ENCODE data around the gene ASB6.
A peak's percentile ranks its signal among the peaks of the same experiment; 100 is the strongest.
"Not testable (repeated sequence)": the region's sequence is repeated elsewhere in the genome, so short reads cannot be mapped to it uniquely, and the experiment has no call there.

Gene ASB6

GRCh38 chr9:129665814-129666520 lies 24.0 kb upstream of the ASB6 start:
- DNase-seq: no peak

DNA sequence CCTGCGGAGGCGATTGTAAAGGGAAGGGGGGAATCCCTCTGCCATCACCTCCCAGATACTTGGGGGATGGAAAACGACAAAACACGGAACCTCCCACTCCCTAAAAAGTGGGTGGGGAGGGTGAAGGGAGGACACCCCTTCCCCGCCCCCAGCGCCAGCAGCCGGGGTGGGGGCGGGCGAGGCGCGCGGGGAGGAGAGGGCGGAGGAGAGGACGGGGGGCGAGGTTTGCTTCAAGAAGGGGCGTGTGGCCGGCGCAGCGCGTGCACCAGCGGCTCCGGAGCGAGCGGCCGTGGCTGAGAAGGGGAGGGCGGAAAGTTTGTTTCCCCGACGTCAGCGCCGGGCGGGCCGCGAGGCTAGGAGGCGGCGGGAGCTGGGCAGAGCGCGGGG lies 23.4 kb upstream of the ASB6 start, which contains the start of gene PRRX2:
Gene PRRX2 (plus strand): TSS at position 259 of the 387 bp plus-strand sequence. CDS start 221 bp downstream, outside the sequence.
- peak in 3 of 4 experiments; percentile 3 to 18 (median 7) for DNase-seq

DNA sequence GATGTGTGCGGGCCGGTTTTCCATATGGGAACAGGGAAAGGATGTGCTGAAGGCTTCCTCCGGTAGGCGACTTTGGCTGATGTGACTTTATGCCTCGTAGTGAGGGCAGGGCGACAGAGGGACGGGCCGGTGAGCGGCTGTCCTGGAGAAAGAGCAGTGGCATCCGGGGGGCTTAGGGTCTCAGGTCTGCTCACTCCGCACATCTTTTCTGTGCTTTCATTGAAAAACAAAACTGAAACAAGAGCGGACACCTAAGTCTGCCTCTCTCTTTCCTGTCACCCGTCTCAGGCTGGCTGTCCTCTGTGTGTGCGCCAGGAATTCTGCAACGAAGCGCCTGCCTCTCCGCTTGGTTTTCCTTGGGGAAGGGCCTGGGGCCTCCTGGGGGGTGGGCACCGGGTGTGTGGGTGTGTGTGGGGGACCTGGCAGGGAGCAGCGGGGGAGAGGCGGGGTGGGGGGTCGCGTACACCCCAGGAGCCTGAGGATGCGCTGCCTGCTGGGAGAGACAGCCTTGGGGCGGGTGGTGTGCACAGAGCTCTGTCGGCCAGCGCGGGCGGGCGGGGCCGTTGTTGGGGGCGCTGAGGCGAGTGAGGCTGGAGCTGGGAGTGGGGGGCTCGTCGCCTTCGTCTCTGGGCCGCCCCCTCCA lies 22.9 kb upstream of the ASB6 start:
- DNase-seq: no peak

DNA sequence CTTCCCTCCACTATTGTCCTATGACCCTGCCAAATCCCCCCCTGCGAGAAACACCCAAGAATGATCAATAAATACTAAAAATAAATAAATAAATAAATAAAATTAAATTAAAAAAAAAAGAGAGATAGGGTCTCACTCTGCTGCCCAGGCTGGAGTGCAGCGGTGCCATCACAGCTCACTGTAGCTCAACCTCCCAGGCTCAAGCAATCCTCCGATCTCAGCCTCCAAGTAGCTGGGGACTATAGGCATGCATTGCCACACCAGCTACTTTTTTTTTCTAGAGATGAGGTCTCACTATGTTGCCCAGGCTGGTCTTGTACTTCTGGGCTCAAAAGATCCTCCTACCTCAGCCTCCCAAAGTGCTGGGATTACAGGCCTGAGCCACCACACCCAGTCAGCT lies 20.3 kb upstream of the ASB6 start:
- not testable (repeated sequence) for DNase-seq

GRCh38 chr9:129661029-129661428 lies 19.1 kb upstream of the ASB6 start:
- no peak for DNase-seq

- DNase-seq: no peak
These were observed 14.9 kb upstream of the ASB6 start for GRCh38 chr9:129656795-129657390.

DNA sequence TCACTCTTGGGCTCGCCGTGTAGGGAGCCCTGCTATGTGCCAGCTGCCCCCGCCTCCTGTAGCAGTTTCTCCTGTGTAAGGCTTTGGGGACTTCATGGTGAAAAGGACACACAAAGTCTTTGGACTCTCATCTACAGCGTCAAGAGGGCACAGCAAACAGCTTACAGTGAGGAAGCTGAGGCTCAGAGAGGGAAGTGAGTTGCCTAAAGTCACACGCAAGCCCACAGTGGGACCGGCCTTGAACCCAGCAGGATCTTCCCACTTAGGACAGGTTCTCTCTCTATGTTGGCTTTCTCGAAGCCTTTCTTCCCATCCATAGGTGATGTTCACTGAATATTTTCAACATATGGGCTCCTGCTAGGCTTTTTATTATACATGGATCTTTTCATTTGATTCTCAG lies 13.7 kb upstream of the ASB6 start:
- DNase-seq: no peak

DNA sequence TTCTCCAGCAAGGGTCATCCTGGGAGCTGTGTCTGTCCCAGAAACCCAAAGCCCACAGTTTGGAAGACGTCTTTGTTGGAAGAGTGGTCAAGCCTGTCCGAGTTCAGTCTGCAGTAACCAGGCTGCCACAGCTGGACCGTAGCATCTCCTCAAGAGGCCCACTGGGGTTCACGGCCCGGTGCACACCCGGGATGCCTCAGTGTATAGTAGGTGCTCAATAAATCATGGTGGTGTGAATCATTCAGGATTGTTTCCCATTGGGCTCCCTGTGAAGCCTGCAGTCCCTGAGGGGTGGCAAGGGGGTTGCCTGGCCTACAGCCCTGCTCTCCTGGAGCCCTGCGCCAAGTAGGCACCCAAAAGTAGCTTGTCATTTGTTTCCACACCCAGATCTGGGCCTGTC lies 13.2 kb upstream of the ASB6 start:
- no peak for DNase-seq

DNA sequence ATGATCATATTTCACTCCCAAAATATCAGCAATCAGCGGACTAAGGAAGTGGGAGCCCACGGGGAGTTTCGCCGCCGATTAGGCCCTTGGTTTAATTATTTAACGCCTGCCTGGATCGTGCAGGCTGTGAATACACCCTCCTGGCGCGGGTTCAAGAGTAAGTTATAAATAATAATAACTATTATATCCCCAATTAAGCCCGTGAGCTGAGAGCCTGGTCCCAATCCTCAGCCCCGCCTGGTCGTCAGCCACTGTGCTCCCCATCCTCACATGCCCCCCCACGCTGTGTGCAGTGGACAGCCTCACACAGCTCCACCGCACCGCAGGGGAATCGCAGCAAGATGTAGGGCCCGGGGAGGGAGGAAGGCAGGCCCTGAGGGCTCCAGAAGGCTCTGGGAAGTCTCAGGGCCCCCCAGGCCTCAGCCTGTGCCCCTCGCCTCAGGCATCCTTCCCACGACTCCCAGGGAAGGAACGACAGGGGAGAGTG lies 12.6 kb upstream of the ASB6 start:
- no peak for DNase-seq

DNA sequence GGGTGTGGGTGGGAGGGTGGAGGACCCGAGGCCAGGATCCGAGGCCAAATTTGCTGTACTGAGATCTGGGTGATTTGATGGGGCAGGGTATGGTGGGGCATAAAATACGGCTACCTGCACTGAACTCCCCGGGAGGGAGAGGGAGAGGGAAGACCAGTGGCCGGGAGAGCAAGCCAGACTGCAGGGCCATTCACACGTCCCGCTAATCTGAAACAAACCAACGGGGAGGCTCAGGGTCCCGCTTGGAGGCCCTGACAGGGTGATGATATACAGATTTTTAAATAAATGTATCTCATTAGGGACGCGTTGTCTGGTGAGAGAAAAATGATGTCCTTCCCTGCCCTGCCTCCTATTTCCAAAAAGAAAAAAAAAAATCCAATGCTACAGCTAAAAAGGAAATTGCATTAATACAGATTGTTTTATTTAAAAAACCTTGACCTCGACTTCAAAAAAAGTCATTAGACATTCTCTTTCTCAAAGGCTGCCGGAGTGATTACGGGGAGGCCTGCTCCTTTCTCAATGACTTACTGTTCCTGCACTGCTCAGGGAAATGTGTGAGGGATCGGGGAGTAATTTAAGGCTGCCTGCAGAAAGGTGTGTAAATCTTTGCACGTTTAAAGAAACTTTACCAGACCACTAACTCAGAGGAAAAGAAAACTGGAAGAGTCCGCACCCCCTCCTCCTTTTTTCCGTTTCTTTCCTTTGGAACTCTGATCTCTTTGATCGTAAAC lies 12.0 kb upstream of the ASB6 start:
- DNase-seq: no peak

- no peak for DNase-seq
These were observed 8.8 kb upstream of the ASB6 start for GRCh38 chr9:129650680-129651235.

DNA sequence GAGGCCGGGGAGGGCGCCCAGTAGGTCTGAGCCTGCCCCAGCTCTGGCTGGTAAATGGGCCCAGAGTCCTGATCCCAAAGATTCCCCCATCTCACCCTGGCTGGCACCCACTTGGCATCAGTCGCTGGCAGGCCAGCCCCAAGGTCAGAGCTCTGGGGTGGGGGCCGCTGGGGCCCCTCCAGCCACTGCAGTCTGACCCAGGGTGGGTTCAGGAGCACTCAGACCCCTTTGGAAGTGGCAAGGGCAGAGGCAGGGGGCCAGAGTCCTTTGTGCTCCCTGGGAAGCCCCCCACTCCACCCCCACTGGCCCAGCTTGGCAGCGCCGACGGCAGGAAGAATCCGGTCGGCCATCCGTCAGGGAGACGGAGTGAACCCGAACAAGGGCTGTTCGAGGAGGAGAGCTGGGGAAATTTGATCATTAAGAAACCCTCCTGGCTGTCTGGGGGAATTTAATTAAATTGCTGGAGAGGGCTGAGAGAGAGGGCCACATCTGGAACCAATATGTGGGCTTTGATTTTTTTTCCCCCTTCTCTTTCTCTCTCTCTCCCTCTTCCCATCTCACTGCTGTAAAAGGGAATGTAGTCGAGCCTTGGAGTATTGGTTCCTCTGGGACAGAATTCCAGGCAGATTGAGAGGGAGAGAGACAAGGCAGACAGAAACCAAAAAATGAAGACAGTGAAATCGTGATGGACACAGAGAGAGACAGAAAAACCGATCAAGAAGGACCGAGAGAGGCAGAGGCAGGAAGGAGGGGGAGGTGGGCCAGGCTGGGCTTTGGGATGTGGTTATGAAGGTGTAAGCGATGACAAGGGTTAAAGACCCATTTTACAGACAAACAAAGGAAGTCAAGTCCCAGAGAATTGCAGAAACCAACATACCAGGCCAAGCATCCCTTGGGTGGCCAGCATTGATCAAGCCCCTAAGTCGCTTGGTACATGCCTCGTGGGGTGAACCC lies 8.1 kb upstream of the ASB6 start:
- no peak for DNase-seq

GRCh38 chr9:129648764-129649115 lies 6.8 kb upstream of the ASB6 start:
- DNase-seq: no peak

GRCh38 chr9:129648092-129648763 lies 6.3 kb upstream of the ASB6 start:
- DNase-seq: no peak

- no peak for DNase-seq
These were observed 5.7 kb upstream of the ASB6 start for GRCh38 chr9:129647635-129648034.

- DNase-seq: no peak
These were observed 4.7 kb upstream of the ASB6 start for GRCh38 chr9:129646654-129647053.

GRCh38 chr9:129646252-129646651 lies 4.3 kb upstream of the ASB6 start:
- DNase-seq: no peak

GRCh38 chr9:129644902-129645301 lies 3.0 kb upstream of the ASB6 start:
- no peak for DNase-seq

DNA sequence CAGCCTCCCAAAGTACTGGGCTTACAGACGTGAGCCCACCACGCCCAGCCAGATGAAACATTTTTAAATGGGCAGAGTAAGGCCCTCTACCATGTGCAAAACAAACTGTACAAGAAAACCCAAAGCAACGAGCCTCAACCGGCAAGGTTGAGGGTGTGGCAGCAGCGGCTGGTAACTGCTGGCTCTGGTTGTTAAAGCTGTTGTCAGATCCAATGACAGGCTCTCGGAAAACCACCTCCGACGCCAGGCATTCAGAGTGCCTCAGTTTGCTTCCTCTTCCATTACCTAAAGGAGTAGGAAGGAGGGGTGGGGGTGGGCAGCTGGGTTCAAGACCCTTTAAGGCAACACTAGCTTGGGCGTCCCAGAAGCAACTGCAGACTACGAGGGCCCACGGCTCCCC lies 2.4 kb upstream of the ASB6 start:
- DNase-seq: no peak

- DNase-seq: no peak
These were observed 1.8 kb upstream of the ASB6 start for GRCh38 chr9:129643706-129644105.
